LNCAP (cell line): ENCODE measurements around the gene SH3TC1.

Experiments
- TF ChIP-seq, protein P1 (sequence below): fragments of 450-650 bp; IDR thresholded peaks from 2 replicates; pipeline ENCODE4 v1.5.1; 2017; ENCODE audit warnings: mild to moderate bottlenecking

Gene SH3TC1

GRCh38 chr4:8199594-8200301, 658 bp downstream of the SH3TC1 start:
- TF ChIP-seq, protein P1, sequence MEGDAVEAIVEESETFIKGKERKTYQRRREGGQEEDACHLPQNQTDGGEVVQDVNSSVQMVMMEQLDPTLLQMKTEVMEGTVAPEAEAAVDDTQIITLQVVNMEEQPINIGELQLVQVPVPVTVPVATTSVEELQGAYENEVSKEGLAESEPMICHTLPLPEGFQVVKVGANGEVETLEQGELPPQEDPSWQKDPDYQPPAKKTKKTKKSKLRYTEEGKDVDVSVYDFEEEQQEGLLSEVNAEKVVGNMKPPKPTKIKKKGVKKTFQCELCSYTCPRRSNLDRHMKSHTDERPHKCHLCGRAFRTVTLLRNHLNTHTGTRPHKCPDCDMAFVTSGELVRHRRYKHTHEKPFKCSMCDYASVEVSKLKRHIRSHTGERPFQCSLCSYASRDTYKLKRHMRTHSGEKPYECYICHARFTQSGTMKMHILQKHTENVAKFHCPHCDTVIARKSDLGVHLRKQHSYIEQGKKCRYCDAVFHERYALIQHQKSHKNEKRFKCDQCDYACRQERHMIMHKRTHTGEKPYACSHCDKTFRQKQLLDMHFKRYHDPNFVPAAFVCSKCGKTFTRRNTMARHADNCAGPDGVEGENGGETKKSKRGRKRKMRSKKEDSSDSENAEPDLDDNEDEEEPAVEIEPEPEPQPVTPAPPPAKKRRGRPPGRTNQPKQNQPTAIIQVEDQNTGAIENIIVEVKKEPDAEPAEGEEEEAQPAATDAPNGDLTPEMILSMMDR, result no peak

- TF ChIP-seq, protein P1, result no peak
Observed at GRCh38 chr4:8200302-8200975, 1.3 kb downstream of the SH3TC1 start.

- TF ChIP-seq, protein P1, result no peak
Observed at GRCh38 chr4:8201321-8201781, 2.3 kb downstream of the SH3TC1 start.

DNA sequence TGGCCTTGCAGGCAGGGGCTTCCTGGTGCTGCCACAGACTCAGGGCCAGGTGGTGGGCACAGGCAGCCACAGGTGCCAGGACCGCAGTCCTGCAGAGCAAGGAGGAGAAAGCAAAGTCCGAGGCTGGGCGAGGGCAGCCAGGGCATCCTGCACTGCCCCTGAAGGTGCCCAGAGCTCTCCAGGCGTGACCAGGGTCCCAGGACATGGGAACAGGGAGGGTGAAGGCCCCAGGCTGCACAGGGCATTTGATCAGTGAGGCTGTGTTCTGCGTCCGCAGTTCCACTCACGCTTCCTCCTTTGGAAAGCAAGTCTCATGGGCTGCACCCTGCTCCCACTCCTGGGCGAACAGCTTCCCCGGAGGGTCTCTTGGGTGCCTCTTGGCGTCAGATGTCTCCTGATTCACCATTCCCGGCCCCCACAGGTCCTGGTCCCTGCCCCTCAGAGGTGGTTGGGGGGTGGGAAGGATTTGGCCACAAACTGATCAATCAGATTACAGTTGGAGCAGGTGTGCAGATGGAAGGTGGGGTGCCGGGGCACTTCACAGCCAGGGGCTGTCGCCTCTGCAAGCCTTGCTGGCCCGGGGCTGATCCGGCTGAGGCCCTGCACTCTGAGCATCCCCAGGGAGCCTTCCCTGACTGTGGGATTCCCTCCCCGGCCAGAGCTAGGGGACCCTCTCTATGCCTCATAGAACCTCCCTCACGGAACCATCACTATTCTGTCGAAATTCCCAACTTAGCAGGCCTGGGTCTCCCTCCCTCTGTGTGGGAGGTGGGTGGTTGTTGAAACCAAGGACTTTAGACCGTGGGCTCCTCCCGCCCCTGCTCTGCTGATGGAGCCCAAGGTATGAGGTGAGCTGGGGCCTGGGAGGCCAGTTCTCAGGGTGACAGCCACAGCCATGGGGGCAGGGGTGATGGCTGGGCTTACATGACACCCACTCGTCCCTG, 3.3 kb downstream of the SH3TC1 start:
- TF ChIP-seq, protein P1, result no peak

DNA sequence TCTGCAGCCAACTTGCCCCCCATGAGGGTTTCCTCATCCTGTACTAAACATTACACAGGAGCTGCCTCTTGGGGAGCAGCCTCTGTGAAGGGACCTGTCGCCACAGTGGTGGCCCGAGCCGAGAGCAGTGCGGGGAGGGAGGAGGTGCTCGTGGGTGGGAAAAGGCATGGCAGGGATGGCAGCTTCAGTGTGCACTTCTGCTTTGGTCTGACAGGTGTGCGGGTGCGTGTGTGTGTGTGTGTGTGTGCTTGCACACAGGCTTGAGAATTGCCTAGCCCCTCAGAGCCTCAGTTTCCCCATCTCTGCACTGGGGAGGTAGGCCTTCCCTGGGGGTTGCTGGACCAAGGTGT, 3.9 kb downstream of the SH3TC1 start:
- TF ChIP-seq, protein P1, result no peak

DNA sequence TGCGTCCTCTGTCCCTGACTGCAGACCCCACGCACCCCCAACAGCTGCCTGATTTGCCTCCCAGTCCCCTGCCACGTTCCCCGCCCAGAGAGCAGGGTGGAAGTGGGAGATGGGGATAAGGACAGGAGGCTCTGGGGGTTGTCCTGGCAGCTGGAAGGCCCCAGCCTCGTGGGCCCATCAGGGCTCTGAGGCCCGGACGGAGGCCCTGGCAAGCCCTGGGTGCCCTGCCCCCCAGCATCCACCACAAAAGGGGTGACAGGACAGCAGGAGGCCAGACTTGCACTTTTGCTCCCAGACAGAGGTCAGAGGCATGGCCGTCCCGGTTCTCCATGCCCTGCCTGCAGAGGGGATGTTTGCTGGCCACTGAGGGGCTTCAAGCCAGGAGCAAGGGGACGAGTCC, 4.7 kb downstream of the SH3TC1 start:
- TF ChIP-seq, protein P1, result no peak

GRCh38 chr4:8204576-8205227, 5.6 kb downstream of the SH3TC1 start:
- TF ChIP-seq, protein P1, result no peak
